K562 (cell line): ENCODE data around the gene PRPF6. TPM values are rescaled to one million over a fixed set of nuclear protein-coding genes. Genes with fewer than 3 reads are reported as not detected.

Experiments used
- ATAC-seq: fragments of 200-7000 bp; cut with Tn5 transposase; 3 replicates; pipeline ENCODE4 v1.9.1; 2020; ENCODE audit warnings: moderate library complexity
- BruUV-seq: library from RNA; stranded (reverse); fragments of 400-500 nt; replicated peaks from 2 replicates; lab custom pipeline; 2021; lab: Mats Ljungman, UMichigan
- CTCF ChIA-PET: fragments of 300-600 bp; formaldehyde crosslinking; extraction: SDS; loops from one replicate; lab custom pipeline; 2021; ENCODE audit warnings: low intra/inter-chr PET ratio; lab: Yijun Ruan, JAX
- POLR2A ChIA-PET: fragments of 300-600, 350-650 bp; sonication (Branson Sonifier 250); formaldehyde crosslinking; extraction: SDS; loops from one replicate; lab custom pipeline; 2021; ENCODE audit warnings: antibody characterized with exemption, inconsistent platforms; lab: Yijun Ruan, JAX
- DNase-seq, 4 experiments: peaks; one replicate each; pipeline versions ENCODE4 v3.0.0 to v3.0.0-alpha.2; 2011 to 2018; ENCODE audit warnings: low spot score in 3 of 4, mixed read lengths in 3 of 4; ENCODE audit errors: extremely low read depth in 1 of 4
- FAIRE-seq: peaks from 2 replicates; lab custom pipeline; 2011; peaks lifted over from hg19 to GRCh38; lab: Jason Lieb, UNC
- H2AFZ ChIP-seq: 2 replicates; pipeline ENCODE4 v1.6.0; 2011; ENCODE audit warnings: low read depth, low read length, control low read depth, inconsistent platforms
- H3K27ac ChIP-seq: fragments of 200-600 bp; 3 replicates; pipeline ENCODE4 v1.8.0; 2011; ENCODE audit warnings: low read depth, mild to moderate bottlenecking, control low read depth, inconsistent platforms, low read length, moderate library complexity, mixed read lengths; ENCODE audit errors: extremely low read depth
- H3K27me3 ChIP-seq, 2 experiments: fragments of 300-600 bp in 1 of 2; 2 replicates in 1 of 2; 3 replicates in 1 of 2; pipeline versions ENCODE4 v1.6.0 to v1.8.0; 2011; ENCODE audit warnings: inconsistent platforms in 2 of 2, low read length in 2 of 2, mild to moderate bottlenecking in 1 of 2, mixed read lengths in 1 of 2, moderate library complexity in 1 of 2; ENCODE audit not compliant: control insufficient read depth in 2 of 2, insufficient read depth in 2 of 2
- H3K36me3 ChIP-seq: fragments of 300-600 bp; 3 replicates; pipeline ENCODE4 v1.8.0; 2011; ENCODE audit warnings: mild to moderate bottlenecking, low read length, inconsistent platforms; ENCODE audit not compliant: control insufficient read depth, insufficient read depth
- H3K4me1 ChIP-seq, 2 experiments: fragments of 200-600 bp in 1 of 2; replicated peaks in 1 of 2; 2 replicates in 1 of 2; 3 replicates in 1 of 2; pipeline versions ENCODE4 v1.5.1 to v1.8.0; 2011; ENCODE audit warnings: inconsistent platforms in 2 of 2, low read length in 2 of 2, mild to moderate bottlenecking in 1 of 2, mixed read lengths in 1 of 2, moderate library complexity in 1 of 2; ENCODE audit not compliant: control insufficient read depth in 2 of 2, insufficient read depth in 2 of 2
- H3K4me2 ChIP-seq: 2 replicates; pipeline ENCODE4 v1.6.1; 2011; ENCODE audit warnings: low read length, control low read depth, inconsistent platforms, mixed read lengths; ENCODE audit not compliant: insufficient read depth
- H3K4me3 ChIP-seq: fragments of 200-600 bp; sonication (generic), shearing (Covaris generic); 2 replicates; pipeline ENCODE4 v1.5.1; 2016; ENCODE audit warnings: control low read depth, inconsistent platforms
- H3K79me2 ChIP-seq: fragments of 200-600 bp; 3 replicates; pipeline ENCODE4 v1.8.0; 2011; ENCODE audit warnings: low read length, inconsistent platforms; ENCODE audit not compliant: control insufficient read depth, insufficient read depth
- H3K9ac ChIP-seq, 2 experiments: 2 replicates each; pipeline versions ENCODE4 v1.6.0 to v1.6.1; 2011; ENCODE audit warnings: low read depth in 2 of 2, low read length in 2 of 2, control low read depth in 1 of 2, inconsistent platforms in 1 of 2, mild to moderate bottlenecking in 1 of 2, mixed read lengths in 1 of 2; ENCODE audit not compliant: insufficient read depth in 1 of 2
- H3K9me1 ChIP-seq: one replicate; pipeline ENCODE4 v1.6.0; 2011; ENCODE audit warnings: inconsistent platforms, mild to moderate bottlenecking, low read length, moderate library complexity; ENCODE audit not compliant: control insufficient read depth, insufficient read depth
- H3K9me3 ChIP-seq: replicated peaks from 2 replicates; pipeline ENCODE4 v1.5.1; 2011; ENCODE audit warnings: low read depth, low read length, inconsistent platforms; ENCODE audit not compliant: control insufficient read depth, insufficient read depth
- H4K20me1 ChIP-seq: replicated peaks from 2 replicates; pipeline ENCODE4 v1.6.1; 2011; ENCODE audit warnings: low read length, inconsistent platforms, mixed read lengths; ENCODE audit not compliant: control insufficient read depth, insufficient read depth
- BRD4 ChIP-seq: fragments of 200-600 bp; sonication (generic); IDR thresholded peaks from 2 replicates; pipeline ENCODE4 v1.6.1; 2017; ENCODE audit warnings: inconsistent platforms
- CHD7 ChIP-seq: fragments of 200-600 bp; sonication (generic); IDR thresholded peaks from one replicate; pipeline ENCODE4 v1.6.1; 2012; ENCODE audit warnings: mild to moderate bottlenecking, low read depth, low read length, inconsistent platforms
- POLR2G ChIP-seq: fragments of 200-400 bp; formaldehyde crosslinking; IDR thresholded peaks from 2 replicates; pipeline ENCODE4 v1.6.1; 2017; ENCODE audit warnings: low read depth, mild to moderate bottlenecking, antibody characterized with exemption, low read length, moderate library complexity
- ZC3H11A ChIP-seq: IDR thresholded peaks from 2 replicates; pipeline ENCODE4 v1.6.1; 2012; ENCODE audit warnings: low read depth, low read length, improper control_type of control experiment
- ZNF146 ChIP-seq: IDR thresholded peaks from one replicate; pipeline ENCODE4 v1.6.1; 2018; ENCODE audit warnings: missing compliant biosample characterization; ENCODE audit not compliant: unreplicated experiment
- ZNF165 ChIP-seq: fragments of 250-450 bp; sonication (Bioruptor Pico); IDR thresholded peaks from 2 replicates; pipeline ENCODE4 v1.4.0; 2020; ENCODE audit warnings: borderline replicate concordance
- ZNF695 ChIP-seq: fragments of 450-650 bp; formaldehyde crosslinking; IDR thresholded peaks from 2 replicates; pipeline ENCODE4 v1.4.0; 2020; ENCODE audit warnings: mild to moderate bottlenecking, moderate library complexity
- WGBS: fragments of 100-300 bp; shearing (Covaris generic); methylation state at CpG from one replicate; pipeline ENCODE4 v1.1.6; 2016; ENCODE audit warnings: low coverage, mixed read lengths; ENCODE audit not compliant: insufficient coverage; ENCODE audit errors: missing lambda C conversion rate; 5-methylcytosine and 5-hydroxymethylcytosine counted together
- in situ Hi-C: fragments of 300-500 bp; cut with MboI; formaldehyde crosslinking; loops from 4 replicates; pipeline ENCODE4 v1.15.0; 2018; ENCODE audit warnings: inconsistent platforms, mixed read lengths
- intact Hi-C: fragments of 100-400 bp; cut with micrococcal nuclease; formaldehyde crosslinking; loops from 2 replicates; pipeline ENCODE4 v1.14.2; 2022
- polyA plus RNA-seq, 8 experiments: library from polyadenylated mRNA; depleted of rRNA in 4 of 8; stranded (reverse) in 5 of 8; unstranded in 3 of 8; fragments of >200 nt; fragmentation: Nextera tagmentation in 2 of 8; fragmentation: Illumina TruSeq in 1 of 8; extraction: Ambion mirVana in 2 of 8; extraction: Trizol in 1 of 8; gene quantifications; 2 replicates each; pipeline versions ENCODE4 v1.2.1 to v1.2.3, GENCODE V29; 2011 to 2014; ENCODE audit warnings: inconsistent platforms in 1 of 8, missing spikeins in 1 of 8
- total RNA-seq, 7 experiments: library from RNA; depleted of rRNA in 6 of 7; stranded (reverse); fragments of >200 nt in 6 of 7; fragmentation: Illumina TruSeq in 2 of 7; extraction: Trizol in 2 of 7; gene quantifications; 2 replicates each; pipeline versions ENCODE4 v1.2.1 to v1.2.3, GENCODE V29; 2011 to 2021; ENCODE audit warnings: low replicate concordance in 1 of 7

The PRPF6 gene
- total and polyA plus RNA-seq, 9 of the 15 experiments (the other 6 are each of a cell fraction or from before 2014, with no cell fraction given): 4.2 to 83.2 (median 59.9) TPM

DNA sequence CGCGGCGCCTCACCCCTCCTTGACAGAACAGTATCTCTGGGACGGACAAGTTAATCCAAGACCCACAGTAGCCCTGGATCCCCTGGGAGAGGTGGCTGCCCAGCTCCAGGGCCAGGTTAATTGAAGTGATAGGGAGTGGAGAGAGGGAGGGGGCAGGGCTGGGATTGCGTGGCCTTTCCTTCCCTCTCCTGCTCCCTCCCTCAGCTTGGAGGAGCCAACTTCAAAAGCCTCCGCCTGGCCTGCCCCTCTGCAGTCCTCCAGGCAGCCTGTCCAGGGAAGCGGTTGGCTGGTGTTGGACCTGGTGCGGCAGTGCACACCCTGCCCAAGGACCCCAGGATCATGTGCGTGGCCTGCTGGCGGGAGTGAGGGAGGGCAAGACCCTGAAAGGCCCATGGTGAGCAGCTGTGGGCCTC, 55.0 kb downstream of the PRPF6 start, which contains the start of gene C20orf204:
Gene C20orf204 (plus strand): TSS at position 250 of the 413 bp plus-strand sequence. CDS start 142 bp downstream, at position 392.
- ChIA-PET CTCF (no interaction called here), POLR2A (interaction anchor here (0.7 kb wide), 1 partner anchor 11 kb away, joined by 3 read pairs; no protein-coding TSS in a partner anchor)
- FAIRE-seq (peak; percentile 40), ATAC-seq (no peak), DNase-seq (peak in 2 of 4 experiments; percentile 60 to 67)
- Histone ChIP-seq H3K36me3 (peaks cover 39% of the 10 kb centered on the region; the same call in 2 of the 3 replicates), H4K20me1 (no peaks in the 10 kb centered on the region), H3K9ac (peak within 1 kb of the TSS; percentile 14 to 87), H3K9me1 (peaks cover 3% of the 10 kb centered on the region), H3K4me2 (peak within 1 kb of the TSS; percentile 44; the same call in 1 of the 2 replicates), H3K4me1 (peaks cover 25 to 71% of the 10 kb centered on the region in 2 experiments), H2AFZ (0 out of 2 replicates have a peak within 1 kb of the TSS, but pooled peaks have one; percentile 25), H3K4me3 (no peak within 1 kb of the TSS), H3K27me3 (no peaks in the 10 kb centered on the region), H3K79me2 (no peaks in the 10 kb centered on the region), H3K27ac (peak within 1 kb of the TSS; percentile 64), H3K9me3 (no peaks in the 10 kb centered on the region)
- intact Hi-C loops: loop anchor here (5.0 kb wide), 2 partner anchors 86 to 499 kb away; partner anchors contain the start of gene PTK6
- in situ Hi-C loops: no loop called here
- WGBS: 81% methylated on average over 6 of the region's 10 CpGs
- BruUV-seq: no TSS peak
- TF ChIP-seq BRD4 (no peak), ZNF695 (CRISPR knock-in tag) (no peak), ZNF146 (CRISPR knock-in tag) (no peak), POLR2G (peak; percentile 62), ZNF165 (CRISPR knock-in tag) (no peak), CHD7 (no peak), ZC3H11A (no peak)
